ENCODE measurements around the gene LRRC28.

Gene LRRC28

DNA sequence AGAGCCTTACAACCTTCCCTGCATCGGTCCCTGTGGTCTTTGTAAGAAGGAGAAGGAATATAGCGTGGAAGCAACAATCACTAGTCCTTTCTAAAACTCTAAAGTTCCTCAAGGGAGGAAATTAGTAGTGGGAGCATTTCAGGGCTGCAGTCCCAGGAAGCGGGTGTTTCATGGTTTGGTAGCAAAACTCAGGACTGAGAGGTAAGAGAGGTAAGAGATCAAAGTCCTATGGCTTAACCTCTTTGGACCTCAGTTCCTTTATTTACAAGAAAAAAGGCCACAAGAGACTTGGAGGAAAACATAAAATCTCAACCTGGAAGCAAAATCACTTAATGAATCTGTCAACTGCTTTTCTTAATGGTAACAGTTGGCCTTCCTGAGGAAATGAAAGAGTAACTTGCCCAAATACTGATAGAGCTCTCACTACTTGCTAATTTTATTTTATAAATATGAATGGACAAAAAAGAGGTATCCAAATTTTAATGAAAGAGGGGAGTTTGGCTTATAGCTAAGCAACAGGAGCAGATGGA is 14.3 kb downstream of the LRRC28 start:
- FAIRE-seq = no peak
- DNase-seq (ENCODE audit: insufficient read length, low spot score) = no peak
- no peak for TF ChIP-seq POLR2A (IDR thresholded peaks at IDR 0.05; ENCODE audit: low read depth, low read length)

DNA sequence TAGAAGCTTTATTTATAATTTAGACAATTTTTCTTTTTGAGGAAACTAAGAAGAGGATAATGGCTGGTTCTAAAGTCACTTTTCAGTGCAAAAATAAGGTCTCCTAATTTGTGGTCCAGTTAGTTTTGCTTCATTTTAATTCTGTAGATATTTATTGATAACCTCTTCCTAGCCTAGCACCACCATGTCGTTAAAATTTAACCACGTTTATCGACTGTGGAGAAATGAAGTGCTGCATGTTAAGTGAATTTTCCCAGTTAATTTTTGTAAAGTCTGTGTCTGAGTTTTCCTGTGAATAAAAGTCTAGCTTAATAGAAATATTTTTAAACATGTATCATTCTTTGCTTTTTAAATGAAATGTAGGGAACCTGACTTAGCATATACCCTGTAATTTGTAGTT is 16.7 kb downstream of the LRRC28 start:
- no peak for DNase-seq (ENCODE audit: insufficient read length, low spot score)
- no peak for TF ChIP-seq POLR2A (IDR thresholded peaks at IDR 0.05; ENCODE audit: low read depth, low read length)
- no peak for FAIRE-seq

DNA sequence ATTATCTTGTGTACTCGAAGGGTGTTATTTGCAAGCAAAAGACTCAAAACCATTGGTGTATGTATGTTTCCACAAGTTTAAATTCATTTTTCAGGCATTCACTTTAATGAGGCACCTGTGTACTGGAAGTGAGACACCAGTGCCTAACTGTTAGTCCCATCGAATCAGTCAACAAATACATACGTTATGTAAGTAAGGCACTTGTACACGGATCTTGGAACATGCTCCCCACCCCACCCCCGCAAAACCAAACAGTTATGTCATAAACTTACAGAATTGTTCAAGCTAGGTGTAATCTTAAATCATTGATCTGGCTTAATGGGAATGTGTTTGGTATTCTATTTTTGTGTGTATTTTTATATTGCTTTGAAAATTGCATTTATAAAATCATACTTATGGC is 17.1 kb downstream of the LRRC28 start:
- no peak for TF ChIP-seq POLR2A (IDR thresholded peaks at IDR 0.05; ENCODE audit: low read depth, low read length)
- FAIRE-seq (no peak), DNase-seq (ENCODE audit: insufficient read length, low spot score) (no peak)

DNA sequence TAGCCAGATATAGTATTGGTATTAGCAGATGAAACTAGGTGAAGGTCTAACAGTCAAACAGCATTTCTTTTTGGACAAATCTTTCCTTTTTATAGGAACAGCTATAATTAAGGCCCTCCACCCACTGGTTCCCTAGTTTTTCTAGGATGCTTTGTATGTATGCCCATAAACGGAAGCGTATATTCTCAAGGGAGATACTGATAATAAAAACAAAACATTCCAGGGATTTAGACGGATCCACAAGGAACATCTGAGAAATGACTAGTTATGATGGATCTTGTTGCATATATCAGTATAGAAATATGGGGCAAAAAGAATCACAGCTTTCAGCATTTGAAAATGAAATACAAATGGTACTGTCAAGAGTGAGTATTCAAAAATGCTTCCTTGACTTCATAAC is 22.5 kb downstream of the LRRC28 start:
- TF ChIP-seq POLR2A (IDR thresholded peaks at IDR 0.05; ENCODE audit: low read depth, low read length) = no peak
- FAIRE-seq = no peak

DNA sequence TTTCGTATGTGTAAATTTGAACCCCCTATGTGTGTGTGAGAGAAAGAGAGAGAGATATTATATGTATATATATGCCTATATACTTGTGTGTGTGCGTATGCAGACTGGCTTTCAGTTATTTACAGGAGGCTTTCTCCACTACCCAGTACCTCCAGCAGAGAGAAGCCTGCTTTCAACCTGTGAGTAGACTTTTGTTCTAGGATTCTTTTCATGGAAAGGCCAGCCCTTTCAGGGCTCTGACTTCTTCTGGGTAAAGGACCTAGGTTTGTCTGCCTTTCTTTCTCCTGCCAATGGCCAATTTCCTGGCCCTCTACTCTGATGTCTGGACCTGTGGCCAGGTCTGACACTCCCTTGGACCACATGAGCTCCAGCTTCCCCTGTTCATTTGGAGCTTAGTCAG is 23.8 kb downstream of the LRRC28 start:
- no peak for DNase-seq (ENCODE audit: insufficient read length, low spot score)
- TF ChIP-seq POLR2A (IDR thresholded peaks at IDR 0.05; ENCODE audit: low read depth, low read length) = no peak
- no peak for FAIRE-seq

More for the DNA sequence above, 22.5 kb downstream of the LRRC28 start:
- DNase-seq (ENCODE audit: insufficient read length, low spot score) = no peak

DNA sequence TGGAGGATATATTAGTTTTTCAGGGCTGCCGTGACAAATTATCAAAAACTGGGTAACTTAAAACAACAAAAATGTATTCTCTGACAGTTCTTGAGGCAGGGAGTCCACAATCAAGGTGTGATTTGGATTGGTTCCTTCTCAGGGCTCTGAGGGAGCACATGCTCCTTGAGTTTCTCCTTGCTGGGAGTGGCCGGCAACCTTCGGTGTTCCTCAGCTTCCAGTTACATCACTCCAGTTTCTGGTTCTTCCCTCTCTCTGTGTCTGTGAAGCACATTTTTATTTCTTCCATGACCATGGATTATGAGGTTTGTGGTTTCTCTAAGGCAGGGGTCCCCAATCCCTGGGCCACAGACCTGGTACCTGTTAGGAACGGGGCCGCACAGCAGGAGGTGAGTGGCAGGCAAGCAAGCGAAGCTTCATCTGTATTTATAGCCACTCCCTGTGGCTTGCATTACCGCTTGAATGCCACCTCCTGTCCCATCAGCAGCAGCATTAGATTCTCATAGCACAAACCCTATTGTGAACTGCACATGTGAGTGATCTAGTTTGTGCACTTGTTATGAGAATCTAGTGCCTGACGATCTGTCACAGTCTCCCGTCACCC is 24.3 kb downstream of the LRRC28 start:
- no peak for DNase-seq (ENCODE audit: insufficient read length, low spot score)
- no peak for FAIRE-seq
- TF ChIP-seq POLR2A (IDR thresholded peaks at IDR 0.05; ENCODE audit: low read depth, low read length) = no peak

DNA sequence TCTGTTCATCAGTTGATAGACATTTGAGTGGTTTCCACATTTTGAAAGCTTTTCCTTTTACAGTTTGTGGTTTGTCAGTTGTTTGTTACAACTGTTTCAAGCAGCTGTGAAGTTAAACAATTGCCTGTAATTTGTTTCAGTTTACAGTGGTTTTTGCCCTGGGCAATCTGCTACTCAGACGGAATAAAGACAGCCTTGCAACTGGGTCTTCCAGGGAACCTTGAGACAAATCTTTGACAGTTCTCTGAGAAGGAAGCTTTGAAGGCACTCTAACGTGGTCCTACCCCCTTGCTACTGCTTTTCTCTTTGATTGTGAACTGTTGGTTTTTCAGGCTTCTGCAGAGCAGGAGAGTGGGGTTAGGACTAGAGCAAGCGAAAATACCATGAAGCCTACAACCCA is 28.0 kb downstream of the LRRC28 start:
- DNase-seq (ENCODE audit: insufficient read length, low spot score) (no peak), FAIRE-seq (no peak)
- TF ChIP-seq POLR2A (IDR thresholded peaks at IDR 0.05; ENCODE audit: low read depth, low read length) = no peak

DNA sequence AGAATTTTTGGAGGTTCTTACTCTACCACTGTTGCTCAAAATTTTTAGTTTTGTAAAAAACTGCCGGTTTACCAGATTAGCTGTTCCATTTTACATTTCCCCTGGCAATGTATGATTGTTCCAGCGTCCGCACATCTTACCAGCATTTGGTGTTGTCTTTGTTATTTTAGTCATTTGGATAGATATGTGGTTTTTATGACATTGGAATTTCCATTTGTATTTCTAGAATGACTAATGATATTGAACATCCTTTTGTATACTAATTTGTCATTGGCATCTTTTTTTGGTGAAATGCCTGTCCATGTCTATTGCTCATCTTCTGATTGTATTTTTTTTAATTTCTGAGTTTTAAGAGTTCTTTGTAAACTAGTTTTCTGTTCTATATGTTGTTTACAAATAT is 28.5 kb downstream of the LRRC28 start:
- DNase-seq (ENCODE audit: insufficient read length, low spot score) (no peak), FAIRE-seq (no peak)
- no peak for TF ChIP-seq POLR2A (IDR thresholded peaks at IDR 0.05; ENCODE audit: low read depth, low read length)

DNA sequence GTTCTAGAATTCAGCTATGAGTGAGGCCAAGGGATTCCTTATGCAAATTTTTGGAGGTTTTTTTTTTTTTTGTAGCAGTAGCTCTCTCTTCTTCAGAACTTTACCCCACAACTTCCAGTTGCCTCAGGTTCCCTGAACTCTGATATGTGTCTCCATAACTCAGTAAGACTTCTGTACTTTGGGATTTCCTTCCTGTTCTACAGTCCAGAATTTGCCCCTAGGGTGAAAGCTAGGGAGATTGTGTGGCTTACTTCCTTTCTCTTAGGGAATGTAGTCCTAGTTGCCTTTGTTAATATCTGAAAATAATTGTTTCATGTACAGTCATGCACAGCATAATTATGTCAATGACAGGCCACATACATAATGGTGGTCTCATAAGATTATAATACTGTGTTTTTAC is 30.8 kb downstream of the LRRC28 start:
- no peak for FAIRE-seq
- DNase-seq (ENCODE audit: insufficient read length, low spot score) = no peak
- TF ChIP-seq POLR2A (IDR thresholded peaks at IDR 0.05; ENCODE audit: low read depth, low read length) = no peak

DNA sequence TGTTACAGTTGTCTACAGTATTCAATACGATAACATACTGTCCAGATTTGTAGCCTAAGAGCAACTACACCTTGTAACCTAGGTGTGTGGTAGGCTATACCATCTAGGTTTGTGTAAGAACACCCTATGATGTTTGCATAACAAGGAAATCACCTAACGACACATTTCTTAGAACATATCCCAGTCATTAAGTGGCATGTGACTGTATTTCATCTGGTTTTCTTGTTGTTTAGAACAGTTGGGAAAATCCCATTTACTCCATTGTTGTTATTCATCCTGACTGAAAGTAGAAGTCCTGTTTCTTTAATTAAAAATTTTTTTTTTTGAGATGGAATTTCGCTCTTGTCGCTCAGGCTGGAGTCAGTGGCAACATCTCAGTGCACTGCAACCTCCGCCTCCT is 31.3 kb downstream of the LRRC28 start:
- no peak for FAIRE-seq
- TF ChIP-seq POLR2A (IDR thresholded peaks at IDR 0.05; ENCODE audit: low read depth, low read length) = no peak
- DNase-seq (ENCODE audit: insufficient read length, low spot score) = no peak

DNA sequence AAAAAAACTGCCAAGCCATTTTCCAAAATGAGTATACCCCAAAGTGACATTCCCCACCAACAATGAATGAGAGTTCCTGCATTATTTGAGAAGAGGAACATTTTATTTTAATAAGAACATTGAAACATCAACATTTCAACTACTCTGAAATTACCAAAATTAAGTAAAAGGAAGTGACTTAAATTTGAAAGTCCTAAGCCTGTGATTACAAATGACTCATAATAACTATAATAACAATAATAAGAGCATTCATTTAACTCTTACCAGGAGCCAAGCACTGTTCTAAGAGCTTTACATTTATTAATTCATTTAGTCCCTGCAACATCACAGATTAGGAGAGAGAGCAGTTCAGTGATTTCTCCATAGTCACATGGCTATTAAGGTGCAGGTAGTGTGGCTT is 32.4 kb downstream of the LRRC28 start:
- DNase-seq (ENCODE audit: insufficient read length, low spot score) (no peak), FAIRE-seq (no peak)
- no peak for TF ChIP-seq POLR2A (IDR thresholded peaks at IDR 0.05; ENCODE audit: low read depth, low read length)

DNA sequence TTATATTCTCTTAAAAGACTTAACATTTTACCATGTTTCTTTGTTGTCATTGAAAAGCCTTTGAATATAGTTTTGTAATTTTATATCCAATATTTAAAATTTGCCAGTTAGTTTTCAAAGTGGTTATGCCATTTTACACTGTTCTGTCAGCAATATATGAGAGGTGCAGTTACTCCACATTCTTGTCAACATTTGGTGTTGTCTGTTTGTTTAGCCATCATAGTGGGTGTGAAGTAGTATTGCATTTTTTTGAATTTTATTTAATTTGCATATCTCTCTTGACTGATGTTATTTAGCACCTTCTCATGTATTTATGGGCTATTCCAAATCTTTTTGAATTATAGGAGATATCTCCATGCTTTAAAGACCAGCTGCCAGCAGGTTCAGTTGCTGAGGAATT is 40.4 kb downstream of the LRRC28 start:
- TF ChIP-seq POLR2A (IDR thresholded peaks at IDR 0.05; ENCODE audit: low read depth, low read length) = no peak
- FAIRE-seq (no peak), DNase-seq (ENCODE audit: insufficient read length, low spot score) (no peak)

DNA sequence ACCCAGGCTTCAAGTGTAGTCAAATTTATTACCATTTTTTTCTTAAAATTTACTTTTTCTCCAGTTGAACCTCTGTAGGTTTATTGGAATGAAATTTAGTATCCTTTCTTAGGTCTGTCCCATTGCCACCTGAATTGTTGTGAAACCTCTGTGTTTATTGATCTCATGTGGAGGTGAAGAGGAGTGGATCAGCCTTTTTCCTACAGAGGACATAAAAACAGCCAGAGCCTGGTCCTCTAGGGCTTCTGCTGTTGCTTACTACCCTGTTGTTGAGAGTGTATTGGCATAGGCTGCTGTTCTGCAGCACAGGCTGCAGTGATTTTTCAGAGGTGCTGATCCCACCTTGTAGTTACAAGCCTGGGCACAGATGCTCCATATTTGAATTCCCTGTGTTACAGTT is 44.6 kb downstream of the LRRC28 start:
- FAIRE-seq = no peak
- TF ChIP-seq POLR2A (IDR thresholded peaks at IDR 0.05; ENCODE audit: low read depth, low read length) = no peak

DNA sequence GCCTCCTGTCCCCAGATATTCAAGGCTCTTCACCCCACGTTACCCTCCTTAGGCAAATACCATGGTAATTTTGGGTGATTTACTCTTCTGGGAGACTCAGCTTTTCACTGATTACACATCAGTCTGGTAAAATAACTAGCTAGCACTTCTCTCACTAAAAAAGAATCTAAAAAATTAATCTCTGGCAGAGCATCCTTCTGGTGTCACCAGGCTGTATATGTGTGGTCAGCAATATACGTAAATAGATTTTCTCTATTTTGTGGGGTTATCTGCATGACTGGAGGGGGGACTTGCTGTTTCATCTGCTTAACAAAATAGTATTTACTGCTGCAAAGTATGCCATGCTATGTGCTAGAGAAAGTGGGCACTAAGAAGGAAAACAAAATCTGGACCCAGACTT is 45.1 kb downstream of the LRRC28 start:
- FAIRE-seq = no peak
- DNase-seq (ENCODE audit: insufficient read length, low spot score) = no peak
- TF ChIP-seq POLR2A (IDR thresholded peaks at IDR 0.05; ENCODE audit: low read depth, low read length) = no peak

More for the DNA sequence above, 44.6 kb downstream of the LRRC28 start:
- DNase-seq (ENCODE audit: insufficient read length, low spot score) = no peak

DNA sequence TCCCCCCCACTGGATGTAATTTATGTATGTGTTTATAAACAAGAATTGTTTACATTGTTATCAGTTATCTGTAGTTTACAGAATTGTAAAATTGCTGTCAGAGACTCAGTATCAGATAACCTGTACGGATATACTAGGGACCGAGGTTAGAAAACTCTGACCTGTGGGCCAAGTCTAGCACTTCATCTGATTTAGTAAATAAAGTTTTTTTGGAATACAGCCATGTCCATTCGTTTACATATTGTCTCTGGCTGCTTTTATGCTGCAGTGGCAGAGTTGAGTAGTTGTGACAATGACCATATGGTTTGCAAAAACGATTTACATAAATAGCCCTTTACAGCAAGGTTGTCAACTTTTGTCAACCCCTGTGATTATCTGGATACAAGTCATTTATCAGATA is 52.6 kb downstream of the LRRC28 start:
- DNase-seq (ENCODE audit: insufficient read length, low spot score) (no peak), FAIRE-seq (no peak)

More for the DNA sequence above, 52.6 kb downstream of the LRRC28 start:
- TF ChIP-seq POLR2A (IDR thresholded peaks at IDR 0.05; ENCODE audit: low read depth, low read length) = no peak

All from H54 (cell line).